ENCODE results near the gene DVL3. TPM values are rescaled to one million over a fixed set of nuclear protein-coding genes. Genes with fewer than 3 reads are reported as not detected.
"Not testable (repeated sequence)": the region's sequence is repeated elsewhere in the genome, so short reads cannot be mapped to it uniquely, and the experiment has no call there.

DVL3 gene
- total RNA-seq, 1 experiment from 2014 or later, result 73.4 TPM

GRCh38 chr3:184160456-184160855, 5.3 kb downstream of the DVL3 start:
- no TSS peak for BruUV-seq (replicated peaks)
- Mint-ChIP-seq H3K27ac (ENCODE audit: low read depth, unreplicated experiment) (peak overlapping the region; percentile 42), H3K27me3 (ENCODE audit: insufficient read depth, unreplicated experiment) (no peaks in the 10 kb centered on the region), H3K4me3 (ENCODE audit: unreplicated experiment) (no peak overlapping the region), H3K4me1 (ENCODE audit: insufficient read depth, unreplicated experiment) (peaks cover 30% of the 10 kb centered on the region), H3K36me3 (ENCODE audit: insufficient read depth, unreplicated experiment) (peaks cover 17% of the 10 kb centered on the region), H3K9me3 (ENCODE audit: unreplicated experiment) (no peaks in the 10 kb centered on the region)
- CTCF ChIA-PET, result interaction anchor here (0.5 to 1.1 kb wide), 3 partner anchors 12 to 37 kb away, joined by 3 read pairs; no protein-coding TSS in a partner anchor
- POLR2A ChIA-PET, result no interaction called here
- intact Hi-C loops (cut with micrococcal nuclease), result no loop called here
- TF ChIP-seq CTCF (IDR thresholded peaks at IDR 0.05; ENCODE audit: unreplicated experiment), result no peak
- no peak for DNase-seq (ENCODE audit: unreplicated experiment)

- Mint-ChIP-seq H3K36me3 (ENCODE audit: insufficient read depth, unreplicated experiment) (peaks cover 34% of the 10 kb centered on the region), H3K4me1 (ENCODE audit: insufficient read depth, unreplicated experiment) (peaks cover 23% of the 10 kb centered on the region)
- H3K27me3 Mint-ChIP-seq (ENCODE audit: insufficient read depth, unreplicated experiment); POLR2A ChIA-PET; BruUV-seq (replicated peaks); DNase-seq (ENCODE audit: unreplicated experiment); H3K4me3 Mint-ChIP-seq (ENCODE audit: unreplicated experiment); H3K27ac Mint-ChIP-seq (ENCODE audit: low read depth, unreplicated experiment); H3K9me3 Mint-ChIP-seq (ENCODE audit: unreplicated experiment); intact Hi-C loops (cut with micrococcal nuclease): not testable (repeated sequence)
- CTCF ChIA-PET, result interaction anchor here (0.6 kb wide), 1 partner anchor 270 kb away, joined by 3 read pairs; no protein-coding TSS in a partner anchor
These were observed 7.4 kb downstream of the DVL3 start for GRCh38 chr3:184162571-184163070.

GRCh38 chr3:184164648-184165330, 9.6 kb downstream of the DVL3 start:
- TF ChIP-seq CTCF (IDR thresholded peaks at IDR 0.05; ENCODE audit: unreplicated experiment), result no peak
- no peaks in the 10 kb centered on the region for H3K27me3 Mint-ChIP-seq (ENCODE audit: insufficient read depth, unreplicated experiment)
- DNase-seq (ENCODE audit: unreplicated experiment), result no peak
- no TSS peak for BruUV-seq (replicated peaks)
- ChIA-PET POLR2A (interaction anchor here (0.7 to 1.0 kb wide), 2 partner anchors 10 to 11 kb away, joined by 3 to 4 read pairs; partner anchors contain the start of gene AP2M1), CTCF (interaction anchor here (0.7 to 1.5 kb wide), 4 partner anchors 9 to 280 kb away, joined by 3 read pairs; partner anchors contain the start of gene PARL)
- H3K27ac Mint-ChIP-seq (ENCODE audit: low read depth, unreplicated experiment), result no peak overlapping the region
- H3K36me3 Mint-ChIP-seq (ENCODE audit: insufficient read depth, unreplicated experiment), result peaks cover 42% of the 10 kb centered on the region
- no peak overlapping the region for H3K4me3 Mint-ChIP-seq (ENCODE audit: unreplicated experiment)
- intact Hi-C loops (cut with micrococcal nuclease), result no loop called here
- H3K4me1 Mint-ChIP-seq (ENCODE audit: insufficient read depth, unreplicated experiment), result peaks cover 17% of the 10 kb centered on the region
- no peaks in the 10 kb centered on the region for H3K9me3 Mint-ChIP-seq (ENCODE audit: unreplicated experiment)

DNA sequence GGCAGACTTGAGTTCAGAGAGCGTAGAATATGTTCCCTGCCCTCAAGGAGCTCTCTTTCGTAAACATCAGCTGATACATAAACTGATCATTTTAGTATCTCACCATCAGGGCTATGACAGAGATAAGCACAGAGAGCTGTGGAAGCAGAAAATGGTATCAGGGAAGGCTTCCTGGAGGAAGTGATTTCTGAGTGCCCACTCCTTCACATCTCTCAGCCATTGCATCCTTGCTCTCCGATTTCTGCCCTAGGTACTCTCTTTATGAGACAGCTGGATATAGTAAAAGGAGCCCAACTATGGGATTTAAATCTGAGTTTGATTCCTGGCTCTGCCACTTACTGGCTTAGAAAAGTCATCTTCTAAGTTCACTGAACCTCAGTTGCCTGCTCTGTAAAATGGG, 10.4 kb downstream of the DVL3 start:
- Mint-ChIP-seq H3K36me3 (ENCODE audit: insufficient read depth, unreplicated experiment) (peaks cover 36% of the 10 kb centered on the region), H3K9me3 (ENCODE audit: unreplicated experiment) (no peaks in the 10 kb centered on the region), H3K27ac (ENCODE audit: low read depth, unreplicated experiment) (no peak overlapping the region), H3K4me3 (ENCODE audit: unreplicated experiment) (no peak overlapping the region), H3K4me1 (ENCODE audit: insufficient read depth, unreplicated experiment) (peaks cover 12% of the 10 kb centered on the region), H3K27me3 (ENCODE audit: insufficient read depth, unreplicated experiment) (no peaks in the 10 kb centered on the region)
- ChIA-PET POLR2A (interaction anchor here (0.7 kb wide), 1 partner anchor 9 kb away, joined by 3 read pairs; no protein-coding TSS in a partner anchor), CTCF (interaction anchor here (1.0 kb wide), 1 partner anchor 84 kb away, joined by 3 read pairs; no protein-coding TSS in a partner anchor)
- intact Hi-C loops (cut with micrococcal nuclease), result no loop called here
- BruUV-seq (replicated peaks), result no TSS peak
- TF ChIP-seq CTCF (IDR thresholded peaks at IDR 0.05; ENCODE audit: unreplicated experiment), result no peak
- no peak for DNase-seq (ENCODE audit: unreplicated experiment)

All from MCF 10A (cell line).